Stomach (tissue), 4 donors: ENCODE data around the gene ORC3.

Source experiments
- CTCF ChIP-seq, 7 experiments: fragments of 450-650 bp in 4 of 7; fragments of 200-600 bp in 3 of 7; sonication (generic) in 3 of 7; IDR thresholded peaks; one replicate each; pipeline ENCODE4 v1.5.1; 2016 to 2019; ENCODE audit warnings: antibody characterized with exemption in 7 of 7, control low read depth in 2 of 7, mild to moderate bottlenecking in 1 of 7
- EP300 ChIP-seq: sonication (generic); formaldehyde crosslinking; IDR thresholded peaks from one replicate; pipeline ENCODE4 v1.6.1; 2017; ENCODE audit warnings: antibody characterized with exemption
- POLR2A ChIP-seq, 4 donors: fragments of 450-650 bp; IDR thresholded peaks; one replicate each; pipeline ENCODE4 v1.6.1; 2016; ENCODE audit warnings: antibody characterized with exemption in 4 of 4, control low read depth in 2 of 4, mild to moderate bottlenecking in 1 of 4, moderate library complexity in 1 of 4
- POLR2AphosphoS5 ChIP-seq, 3 donors: sonication (generic); formaldehyde crosslinking; IDR thresholded peaks; one replicate each; pipeline ENCODE4 v1.6.1; 2016; ENCODE audit warnings: antibody characterized with exemption in 3 of 3

- no peak for TF ChIP-seq CTCF (IDR thresholded peaks at IDR 0.05)
- TF ChIP-seq POLR2A (IDR thresholded peaks at IDR 0.05): no peak
- TF ChIP-seq EP300: no peak
- TF ChIP-seq POLR2AphosphoS5 (IDR thresholded peaks at IDR 0.05): no peak
These were observed 48.9 kb upstream of the ORC3 start for GRCh38 chr6:87541041-87541440.
